Ureter (tissue), 1 donor: Measurements from ENCODE around the gene DNAJC13. TPM values are rescaled to one million over a fixed set of nuclear protein-coding genes. Genes with fewer than 3 reads are reported as not detected.
"Not testable (repeated sequence)": the region's sequence is repeated elsewhere in the genome, so short reads cannot be mapped to it uniquely, and the experiment has no call there.

Experiments used
- DNase-seq: peaks from one replicate; pipeline ENCODE4 v3.0.0-alpha.2; 2020; ENCODE audit warnings: low spot score
- total RNA-seq: library from RNA; stranded (reverse); gene quantifications from one replicate; pipeline ENCODE4 v1.2.4, GENCODE V29; 2023
- donor health status: DM: yes; HTN: yes; CAD: no.

Gene DNAJC13
- total RNA-seq, 1 donor from 2014 or later: 68.3 TPM

GRCh38 chr3:132543011-132543739, 125.9 kb downstream of the DNAJC13 start:
- no peak for DNase-seq

GRCh38 chr3:132544130-132544529, 126.8 kb downstream of the DNAJC13 start:
- no peak for DNase-seq

- DNase-seq: no peak
These were observed 128.2 kb downstream of the DNAJC13 start for GRCh38 chr3:132545471-132545870.

- DNase-seq: no peak
These were observed 131.9 kb downstream of the DNAJC13 start for GRCh38 chr3:132549169-132549568.

GRCh38 chr3:132549890-132550578, 132.7 kb downstream of the DNAJC13 start:
- no peak for DNase-seq

GRCh38 chr3:132550579-132551305, 133.4 kb downstream of the DNAJC13 start:
- DNase-seq: no peak

GRCh38 chr3:132553826-132554225, 136.5 kb downstream of the DNAJC13 start:
- DNase-seq: no peak

- DNase-seq: no peak
These were observed 137.1 kb downstream of the DNAJC13 start for GRCh38 chr3:132554437-132554836.

- DNase-seq: no peak
These were observed 138.2 kb downstream of the DNAJC13 start for GRCh38 chr3:132555306-132556035.

GRCh38 chr3:132556036-132556386, 138.7 kb downstream of the DNAJC13 start:
- not testable (repeated sequence) for DNase-seq

- DNase-seq: no peak
These were observed 139.3 kb downstream of the DNAJC13 start for GRCh38 chr3:132556508-132557159.

- no peak for DNase-seq
These were observed 143.7 kb downstream of the DNAJC13 start for GRCh38 chr3:132561003-132561402.

GRCh38 chr3:132563420-132564069, 146.2 kb downstream of the DNAJC13 start:
- DNase-seq: no peak

GRCh38 chr3:132564070-132564465, 146.8 kb downstream of the DNAJC13 start:
- no peak for DNase-seq

GRCh38 chr3:132568422-132568821, 151.1 kb downstream of the DNAJC13 start:
- no peak for DNase-seq

- no peak for DNase-seq
These were observed 151.9 kb downstream of the DNAJC13 start for GRCh38 chr3:132569153-132569552.

GRCh38 chr3:132569580-132569979, 152.3 kb downstream of the DNAJC13 start:
- DNase-seq: no peak

- DNase-seq: no peak
These were observed 152.7 kb downstream of the DNAJC13 start for GRCh38 chr3:132570016-132570415.

- no peak for DNase-seq
These were observed 156.5 kb downstream of the DNAJC13 start for GRCh38 chr3:132573797-132574211.

- no peak for DNase-seq
These were observed 170.1 kb downstream of the DNAJC13 start for GRCh38 chr3:132587401-132587800.
